HepG2 (cell line): Measurements from ENCODE around the gene IKZF3. TPM values are rescaled to one million over a fixed set of nuclear protein-coding genes. Genes with fewer than 3 reads are reported as not detected.

Experiments
- CSRNP2 ChIP-seq: sonication (generic); formaldehyde crosslinking; conservative IDR thresholded peaks from 2 replicates; pipeline ENCODE4 v1.8.0; 2022; ENCODE audit warnings: low read depth, missing genetic modification reagents
- LCORL ChIP-seq, 2 experiments: fragments of 450-650 bp in 1 of 2; sonication (generic) in 1 of 2; formaldehyde crosslinking in 1 of 2; IDR thresholded peaks; 2 replicates each; pipeline versions ENCODE4 v1.5.0 to v1.6.1; 2017 to 2020; ENCODE audit warnings: antibody characterized with exemption in 1 of 2, missing genetic modification reagents in 1 of 2
- TBP ChIP-seq: sonication (generic); formaldehyde crosslinking; IDR thresholded peaks from 2 replicates; pipeline ENCODE4 v1.5.0; 2020; ENCODE audit warnings: missing genetic modification reagents
- ZEB1 ChIP-seq: IDR thresholded peaks from 2 replicates; pipeline ENCODE4 v1.6.1; 2012; ENCODE audit warnings: mild to moderate bottlenecking, low read depth, inconsistent platforms; ENCODE audit not compliant: insufficient replicate concordance
- ZNF232 ChIP-seq: sonication (generic); formaldehyde crosslinking; IDR thresholded peaks from 2 replicates; pipeline ENCODE4 v1.4.0; 2020; ENCODE audit warnings: missing genetic modification reagents, borderline replicate concordance
- ZNF501 ChIP-seq: sonication (generic); formaldehyde crosslinking; IDR thresholded peaks from 2 replicates; pipeline ENCODE4 v1.5.1; 2020; ENCODE audit warnings: mild to moderate bottlenecking, moderate library complexity, missing genetic modification reagents
- ZNF567 ChIP-seq: sonication (generic); formaldehyde crosslinking; IDR thresholded peaks from 2 replicates; pipeline ENCODE4 v1.8.1; 2023; ENCODE audit warnings: mild to moderate bottlenecking, missing genetic modification reagents, borderline replicate concordance
- ZNF770 ChIP-seq: sonication (generic); formaldehyde crosslinking; IDR thresholded peaks from 2 replicates; pipeline ENCODE4 v1.5.0; 2020; ENCODE audit warnings: mild to moderate bottlenecking, missing genetic modification reagents
- polyA plus RNA-seq, 8 experiments: library from polyadenylated mRNA; depleted of rRNA in 3 of 8; stranded (reverse) in 7 of 8; unstranded in 1 of 8; fragments of >200 nt; fragmentation: Illumina TruSeq in 4 of 8; extraction: Trizol in 4 of 8; gene quantifications; 2 replicates each; pipeline versions ENCODE4 v1.2.1 to v1.2.3, GENCODE V29; 2011 to 2016; ENCODE audit warnings: low read depth in 4 of 8, missing spikeins in 1 of 8, mixed read lengths in 1 of 8; ENCODE audit not compliant: insufficient read depth in 1 of 8
- total RNA-seq, 5 experiments: library from RNA; depleted of rRNA; stranded (reverse); fragments of >200 nt; fragmentation: Illumina TruSeq; extraction: Trizol; gene quantifications; 2 replicates each; pipeline ENCODE4 v1.2.3, GENCODE V29; 2016; ENCODE audit warnings: low read depth in 1 of 5
- TF ChIP-seq, protein P1 (sequence below): sonication (generic); formaldehyde crosslinking; IDR thresholded peaks from 2 replicates; pipeline ENCODE4 v1.5.1; 2020; ENCODE audit warnings: mild to moderate bottlenecking, missing genetic modification reagents, moderate library complexity
- TF ChIP-seq, protein P2 (sequence below): sonication (generic); formaldehyde crosslinking; IDR thresholded peaks from 2 replicates; pipeline ENCODE4 v1.5.0; 2020; ENCODE audit warnings: missing genetic modification reagents
- TF ChIP-seq, protein P3 (sequence below): sonication (generic); formaldehyde crosslinking; IDR thresholded peaks from 2 replicates; pipeline ENCODE4 v1.8.0; 2022; ENCODE audit warnings: low read depth, missing genetic modification reagents
- TF ChIP-seq, protein P4 (sequence below): sonication (generic); formaldehyde crosslinking; IDR thresholded peaks from 2 replicates; pipeline ENCODE4 v1.4.0; 2020; ENCODE audit warnings: missing genetic modification reagents, borderline replicate concordance

The IKZF3 gene
- total and polyA plus RNA-seq, 2 of the 13 experiments (the other 11 are each of a cell fraction or from before 2014, with no cell fraction given), result not detected

GRCh38 chr17:39740357-39741111, 123.6 kb downstream of the IKZF3 start (continued):
- TF ChIP-seq, protein P1, sequence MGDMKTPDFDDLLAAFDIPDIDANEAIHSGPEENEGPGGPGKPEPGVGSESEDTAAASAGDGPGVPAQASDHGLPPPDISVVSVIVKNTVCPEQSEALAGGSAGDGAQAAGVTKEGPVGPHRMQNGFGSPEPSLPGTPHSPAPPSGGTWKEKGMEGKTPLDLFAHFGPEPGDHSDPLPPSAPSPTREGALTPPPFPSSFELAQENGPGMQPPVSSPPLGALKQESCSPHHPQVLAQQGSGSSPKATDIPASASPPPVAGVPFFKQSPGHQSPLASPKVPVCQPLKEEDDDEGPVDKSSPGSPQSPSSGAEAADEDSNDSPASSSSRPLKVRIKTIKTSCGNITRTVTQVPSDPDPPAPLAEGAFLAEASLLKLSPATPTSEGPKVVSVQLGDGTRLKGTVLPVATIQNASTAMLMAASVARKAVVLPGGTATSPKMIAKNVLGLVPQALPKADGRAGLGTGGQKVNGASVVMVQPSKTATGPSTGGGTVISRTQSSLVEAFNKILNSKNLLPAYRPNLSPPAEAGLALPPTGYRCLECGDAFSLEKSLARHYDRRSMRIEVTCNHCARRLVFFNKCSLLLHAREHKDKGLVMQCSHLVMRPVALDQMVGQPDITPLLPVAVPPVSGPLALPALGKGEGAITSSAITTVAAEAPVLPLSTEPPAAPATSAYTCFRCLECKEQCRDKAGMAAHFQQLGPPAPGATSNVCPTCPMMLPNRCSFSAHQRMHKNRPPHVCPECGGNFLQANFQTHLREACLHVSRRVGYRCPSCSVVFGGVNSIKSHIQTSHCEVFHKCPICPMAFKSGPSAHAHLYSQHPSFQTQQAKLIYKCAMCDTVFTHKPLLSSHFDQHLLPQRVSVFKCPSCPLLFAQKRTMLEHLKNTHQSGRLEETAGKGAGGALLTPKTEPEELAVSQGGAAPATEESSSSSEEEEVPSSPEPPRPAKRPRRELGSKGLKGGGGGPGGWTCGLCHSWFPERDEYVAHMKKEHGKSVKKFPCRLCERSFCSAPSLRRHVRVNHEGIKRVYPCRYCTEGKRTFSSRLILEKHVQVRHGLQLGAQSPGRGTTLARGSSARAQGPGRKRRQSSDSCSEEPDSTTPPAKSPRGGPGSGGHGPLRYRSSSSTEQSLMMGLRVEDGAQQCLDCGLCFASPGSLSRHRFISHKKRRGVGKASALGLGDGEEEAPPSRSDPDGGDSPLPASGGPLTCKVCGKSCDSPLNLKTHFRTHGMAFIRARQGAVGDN (CRISPR knock-in tag), result peak; percentile 87
- no peak for TF ChIP-seq TBP (CRISPR knock-in tag)
- TF ChIP-seq ZNF232 (CRISPR knock-in tag), result no peak
- TF ChIP-seq CSRNP2 (CRISPR knock-in tag), result no peak
- TF ChIP-seq, protein P2, sequence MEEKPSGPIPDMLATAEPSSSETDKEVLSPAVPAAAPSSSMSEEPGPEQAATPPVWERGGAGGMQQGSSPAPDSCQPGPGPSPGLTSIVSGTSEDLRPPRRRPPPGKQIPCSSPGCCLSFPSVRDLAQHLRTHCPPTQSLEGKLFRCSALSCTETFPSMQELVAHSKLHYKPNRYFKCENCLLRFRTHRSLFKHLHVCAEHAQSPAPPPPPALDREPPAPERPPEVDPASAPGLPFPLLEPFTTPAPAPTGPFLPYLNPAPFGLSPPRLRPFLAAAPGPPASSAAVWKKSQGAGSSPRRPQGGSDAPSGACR, result no peak
- no peak for TF ChIP-seq ZNF567 (CRISPR knock-in tag)
- TF ChIP-seq, protein P3, sequence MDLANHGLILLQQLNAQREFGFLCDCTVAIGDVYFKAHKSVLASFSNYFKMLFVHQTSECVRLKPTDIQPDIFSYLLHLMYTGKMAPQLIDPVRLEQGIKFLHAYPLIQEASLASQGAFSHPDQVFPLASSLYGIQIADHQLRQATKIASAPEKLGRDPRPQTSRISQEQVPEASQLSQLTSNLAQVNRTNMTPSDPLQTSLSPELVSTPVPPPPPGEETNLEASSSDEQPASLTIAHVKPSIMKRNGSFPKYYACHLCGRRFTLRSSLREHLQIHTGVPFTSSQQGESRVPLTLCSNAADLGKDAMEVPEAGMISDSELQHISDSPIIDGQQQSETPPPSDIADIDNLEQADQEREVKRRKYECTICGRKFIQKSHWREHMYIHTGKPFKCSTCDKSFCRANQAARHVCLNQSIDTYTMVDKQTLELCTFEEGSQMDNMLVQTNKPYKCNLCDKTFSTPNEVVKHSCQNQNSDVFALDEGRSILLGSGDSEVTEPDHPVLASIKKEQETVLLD (CRISPR knock-in tag), result no peak
- TF ChIP-seq ZEB1, result peak; percentile 77
- no peak for TF ChIP-seq ZNF501 (CRISPR knock-in tag)
- no peak for TF ChIP-seq LCORL (IDR thresholded peaks at IDR 0.05)
- peak; percentile 98 for TF ChIP-seq LCORL (CRISPR knock-in tag; IDR thresholded peaks at IDR 0.05)
- TF ChIP-seq, protein P4, sequence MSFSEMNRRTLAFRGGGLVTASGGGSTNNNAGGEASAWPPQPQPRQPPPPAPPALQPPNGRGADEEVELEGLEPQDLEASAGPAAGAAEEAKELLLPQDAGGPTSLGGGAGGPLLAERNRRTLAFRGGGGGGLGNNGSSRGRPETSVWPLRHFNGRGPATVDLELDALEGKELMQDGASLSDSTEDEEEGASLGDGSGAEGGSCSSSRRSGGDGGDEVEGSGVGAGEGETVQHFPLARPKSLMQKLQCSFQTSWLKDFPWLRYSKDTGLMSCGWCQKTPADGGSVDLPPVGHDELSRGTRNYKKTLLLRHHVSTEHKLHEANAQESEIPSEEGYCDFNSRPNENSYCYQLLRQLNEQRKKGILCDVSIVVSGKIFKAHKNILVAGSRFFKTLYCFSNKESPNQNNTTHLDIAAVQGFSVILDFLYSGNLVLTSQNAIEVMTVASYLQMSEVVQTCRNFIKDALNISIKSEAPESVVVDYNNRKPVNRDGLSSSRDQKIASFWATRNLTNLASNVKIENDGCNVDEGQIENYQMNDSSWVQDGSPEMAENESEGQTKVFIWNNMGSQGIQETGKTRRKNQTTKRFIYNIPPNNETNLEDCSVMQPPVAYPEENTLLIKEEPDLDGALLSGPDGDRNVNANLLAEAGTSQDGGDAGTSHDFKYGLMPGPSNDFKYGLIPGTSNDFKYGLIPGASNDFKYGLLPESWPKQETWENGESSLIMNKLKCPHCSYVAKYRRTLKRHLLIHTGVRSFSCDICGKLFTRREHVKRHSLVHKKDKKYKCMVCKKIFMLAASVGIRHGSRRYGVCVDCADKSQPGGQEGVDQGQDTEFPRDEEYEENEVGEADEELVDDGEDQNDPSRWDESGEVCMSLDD, result peak; percentile 34; the same call in 1 of the 2 replicates
- TF ChIP-seq ZNF770 (CRISPR knock-in tag), result no peak
